Osteoblast (primary cell): Measurements from ENCODE around the gene TMEM201. TPM values are rescaled to one million over a fixed set of nuclear protein-coding genes. Genes with fewer than 3 reads are reported as not detected.
A peak's percentile ranks its signal among the peaks of the same experiment; 100 is the strongest.
"Not testable (repeated sequence)": the region's sequence is repeated elsewhere in the genome, so short reads cannot be mapped to it uniquely, and the experiment has no call there.

Source experiments
- DNase-seq: peaks from one replicate; pipeline ENCODE4 v3.0.0; 2011; ENCODE audit warnings: low spot score, mixed read lengths; ENCODE audit not compliant: insufficient read length; ENCODE audit errors: missing footprints
- H2AFZ ChIP-seq: 2 replicates; pipeline ENCODE4 v1.6.0; 2011; ENCODE audit warnings: mild to moderate bottlenecking, low read length
- H3K27ac ChIP-seq: 2 replicates; pipeline ENCODE4 v1.5.1; 2011; ENCODE audit warnings: mild to moderate bottlenecking, low read depth, low read length, moderate library complexity
- H3K27me3 ChIP-seq: 2 replicates; pipeline ENCODE4 v1.6.0; 2012; ENCODE audit warnings: mild to moderate bottlenecking, control low read depth, inconsistent platforms, low read length, moderate library complexity; ENCODE audit not compliant: insufficient read depth
- H3K36me3 ChIP-seq: 2 replicates; pipeline ENCODE4 v1.5.1; 2011; ENCODE audit warnings: mild to moderate bottlenecking, low read length, control low read depth, moderate library complexity; ENCODE audit not compliant: insufficient read depth
- H3K4me1 ChIP-seq: 2 replicates; pipeline ENCODE4 v1.5.1; 2011; ENCODE audit warnings: mild to moderate bottlenecking, low read length, control low read depth, moderate library complexity; ENCODE audit not compliant: insufficient read depth
- H3K4me2 ChIP-seq: 2 replicates; pipeline ENCODE4 v1.6.0; 2011; ENCODE audit warnings: mild to moderate bottlenecking, low read length; ENCODE audit not compliant: insufficient read depth
- H3K4me3 ChIP-seq: fragments of 200-600 bp; sonication (generic); 3 replicates; pipeline ENCODE4 v1.5.1; 2012; ENCODE audit warnings: mild to moderate bottlenecking, low read length, inconsistent platforms; ENCODE audit not compliant: insufficient read depth
- H3K79me2 ChIP-seq: 2 replicates; pipeline ENCODE4 v1.6.0; 2012; ENCODE audit warnings: mild to moderate bottlenecking, low read length, control low read depth, inconsistent platforms; ENCODE audit not compliant: insufficient read depth
- H3K9me3 ChIP-seq: 2 replicates; pipeline ENCODE4 v1.5.1; 2011; ENCODE audit warnings: low read depth, low read length, control low read depth
- H4K20me1 ChIP-seq: 2 replicates; pipeline ENCODE4 v1.6.0; 2012; ENCODE audit warnings: mild to moderate bottlenecking, low read length, control low read depth; ENCODE audit not compliant: insufficient read depth
- total RNA-seq: library from RNA; depleted of rRNA; stranded (reverse); fragments of >200 nt; gene quantifications from 2 replicates; pipeline ENCODE4 v1.2.3, GENCODE V29; 2012
- TF ChIP-seq, protein P1 (sequence below): IDR thresholded peaks from 2 replicates; pipeline ENCODE4 v1.5.1; 2011; ENCODE audit warnings: mild to moderate bottlenecking, low read depth, low read length, moderate library complexity; ENCODE audit errors: extremely low read depth

Gene TMEM201
- total RNA-seq, 1 donor = 6.2 TPM

DNA sequence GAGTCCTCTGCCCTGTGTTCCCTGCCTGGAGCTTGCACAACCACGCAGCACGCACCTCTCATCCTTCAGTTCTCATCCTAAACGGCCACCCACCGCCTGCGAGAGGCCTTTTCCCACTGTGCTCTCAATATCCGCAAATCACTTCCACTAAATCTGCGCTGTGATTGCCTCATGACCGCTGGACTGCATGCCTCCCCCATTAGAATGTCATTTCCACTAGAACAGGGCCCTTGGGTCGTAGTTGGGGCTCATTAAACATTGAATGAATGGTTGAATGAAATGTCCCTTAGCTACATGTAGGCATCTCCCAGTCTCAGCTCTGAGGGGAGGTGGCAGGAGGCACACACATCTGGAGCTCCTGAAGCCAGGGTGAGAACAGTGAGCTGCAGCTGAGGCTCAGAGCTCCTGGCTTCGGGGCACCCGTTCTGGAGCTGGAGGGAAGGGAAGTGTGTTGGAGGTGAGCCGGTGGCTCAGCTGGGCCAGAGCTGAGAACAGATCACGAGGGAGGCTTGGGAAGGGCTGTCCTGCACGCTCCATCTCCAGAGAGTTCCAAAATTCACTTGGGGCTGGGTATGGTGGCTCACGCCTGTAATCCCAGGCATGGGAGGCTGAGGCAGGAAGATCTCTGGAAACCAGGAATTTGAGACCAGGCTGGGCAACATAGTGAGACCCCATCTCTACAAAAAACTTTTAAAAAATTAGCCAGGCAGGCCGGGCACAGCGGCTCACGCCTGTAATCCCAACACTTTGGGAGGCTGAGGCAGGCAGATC is 30.4 kb downstream of the TMEM201 start:
- DNase-seq = no peak
- Histone ChIP-seq H3K4me1 (no peaks in the 10 kb centered on the region), H3K36me3 (no peaks in the 10 kb centered on the region), H3K4me2 (no peak overlapping the region), H3K27me3 (peaks cover 10% of the 10 kb centered on the region), H3K4me3 (no peak overlapping the region), H4K20me1 (no peaks in the 10 kb centered on the region), H3K27ac (no peak overlapping the region), H3K9me3 (no peaks in the 10 kb centered on the region), H3K79me2 (no peaks in the 10 kb centered on the region), H2AFZ (no peak overlapping the region)
- TF ChIP-seq, protein P1, sequence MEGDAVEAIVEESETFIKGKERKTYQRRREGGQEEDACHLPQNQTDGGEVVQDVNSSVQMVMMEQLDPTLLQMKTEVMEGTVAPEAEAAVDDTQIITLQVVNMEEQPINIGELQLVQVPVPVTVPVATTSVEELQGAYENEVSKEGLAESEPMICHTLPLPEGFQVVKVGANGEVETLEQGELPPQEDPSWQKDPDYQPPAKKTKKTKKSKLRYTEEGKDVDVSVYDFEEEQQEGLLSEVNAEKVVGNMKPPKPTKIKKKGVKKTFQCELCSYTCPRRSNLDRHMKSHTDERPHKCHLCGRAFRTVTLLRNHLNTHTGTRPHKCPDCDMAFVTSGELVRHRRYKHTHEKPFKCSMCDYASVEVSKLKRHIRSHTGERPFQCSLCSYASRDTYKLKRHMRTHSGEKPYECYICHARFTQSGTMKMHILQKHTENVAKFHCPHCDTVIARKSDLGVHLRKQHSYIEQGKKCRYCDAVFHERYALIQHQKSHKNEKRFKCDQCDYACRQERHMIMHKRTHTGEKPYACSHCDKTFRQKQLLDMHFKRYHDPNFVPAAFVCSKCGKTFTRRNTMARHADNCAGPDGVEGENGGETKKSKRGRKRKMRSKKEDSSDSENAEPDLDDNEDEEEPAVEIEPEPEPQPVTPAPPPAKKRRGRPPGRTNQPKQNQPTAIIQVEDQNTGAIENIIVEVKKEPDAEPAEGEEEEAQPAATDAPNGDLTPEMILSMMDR = no peak

DNA sequence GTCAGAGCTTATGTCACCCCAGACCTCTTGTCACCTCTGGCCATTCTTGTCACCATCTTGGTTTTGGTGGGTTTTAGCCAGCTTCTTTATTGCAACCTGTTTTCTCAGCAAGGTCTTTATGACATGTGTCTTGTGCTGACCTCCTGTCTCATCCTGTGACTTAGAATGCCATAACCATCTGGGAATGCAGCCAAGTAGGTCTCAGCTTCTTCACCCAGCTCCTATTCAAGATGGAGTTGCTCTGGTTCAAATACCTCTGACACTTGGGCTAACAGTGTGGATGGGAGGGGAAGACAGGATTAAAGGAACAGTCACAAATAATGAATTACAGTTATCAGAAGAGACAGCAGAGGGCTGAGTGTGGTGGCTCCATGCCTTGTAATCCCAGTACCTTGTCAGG is 32.3 kb downstream of the TMEM201 start:
- DNase-seq = peak; percentile 26
- Histone ChIP-seq H3K27me3 (peaks cover 10% of the 10 kb centered on the region), H3K4me1 (no peaks in the 10 kb centered on the region), H3K79me2 (no peaks in the 10 kb centered on the region), H3K36me3 (no peaks in the 10 kb centered on the region), H4K20me1 (no peaks in the 10 kb centered on the region), H3K27ac (no peak overlapping the region), H3K4me2 (no peak overlapping the region), H3K9me3 (no peaks in the 10 kb centered on the region), H2AFZ (no peak overlapping the region), H3K4me3 (no peak overlapping the region)
- TF ChIP-seq, protein P1 = no peak

DNA sequence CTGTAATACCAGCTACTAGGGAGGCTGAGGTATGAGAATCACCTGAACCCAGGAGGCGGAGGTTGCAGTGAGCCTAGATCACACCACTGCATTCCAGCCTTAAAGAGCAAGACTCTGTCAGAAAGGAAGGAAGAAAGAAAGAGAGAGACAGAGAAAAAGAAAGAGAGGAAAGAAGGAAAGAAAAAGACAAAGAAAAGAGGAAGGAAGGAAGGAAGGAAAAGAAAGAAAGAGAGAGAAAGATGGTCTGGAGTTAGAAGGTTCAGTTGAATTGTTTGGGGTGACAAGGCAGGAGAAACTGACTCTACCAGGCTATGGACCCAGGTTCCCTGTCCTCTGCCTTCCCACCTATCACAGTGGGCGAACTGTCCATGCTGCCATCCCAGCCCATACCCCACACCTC is 35.4 kb downstream of the TMEM201 start:
- H3K79me2 ChIP-seq = no peaks in the 10 kb centered on the region
- H3K4me3 ChIP-seq = no peak overlapping the region
- no peak overlapping the region for H3K27ac ChIP-seq
- TF ChIP-seq, protein P1 = no peak
- H3K4me1 ChIP-seq = no peaks in the 10 kb centered on the region
- peak; percentile 18 for DNase-seq
- no peaks in the 10 kb centered on the region for H4K20me1 ChIP-seq
- no peaks in the 10 kb centered on the region for H3K9me3 ChIP-seq
- no peaks in the 10 kb centered on the region for H3K36me3 ChIP-seq
- H3K27me3 ChIP-seq = peaks cover 2% of the 10 kb centered on the region
- H2AFZ ChIP-seq = no peak overlapping the region
- no peak overlapping the region for H3K4me2 ChIP-seq

DNA sequence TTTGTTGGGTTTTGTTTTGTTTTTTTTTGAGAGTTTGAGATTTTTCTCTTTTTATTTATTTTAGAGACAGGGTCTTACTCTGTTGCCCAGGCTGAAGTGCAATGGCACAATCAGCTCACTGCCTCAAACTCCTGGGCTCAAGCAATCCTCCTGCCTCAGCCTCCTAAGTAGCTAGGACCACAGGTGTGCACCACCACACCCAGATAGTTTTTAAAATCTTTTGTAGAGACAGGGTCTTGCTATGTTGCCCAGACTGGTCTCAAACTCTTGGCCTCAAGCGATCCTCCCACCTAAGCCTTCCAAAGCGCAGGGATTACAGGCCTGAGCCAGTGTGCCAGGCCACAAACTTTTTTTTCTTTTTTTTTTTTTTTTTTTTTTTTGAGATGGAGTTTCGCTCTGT is 36.3 kb downstream of the TMEM201 start:
- H2AFZ ChIP-seq, H3K4me1 ChIP-seq, H4K20me1 ChIP-seq, H3K79me2 ChIP-seq, H3K36me3 ChIP-seq, DNase-seq, H3K27ac ChIP-seq, H3K27me3 ChIP-seq, H3K4me3 ChIP-seq, H3K9me3 ChIP-seq, H3K4me2 ChIP-seq: not testable (repeated sequence)
